IPS-NIHi11 (cell line): ENCODE measurements around the gene UHRF1.
"Not testable (repeated sequence)": the region's sequence is repeated elsewhere in the genome, so short reads cannot be mapped to it uniquely, and the experiment has no call there.

Experiments used
- DNase-seq: peaks from one replicate; pipeline ENCODE4 v3.0.0; 2012; ENCODE audit warnings: mixed read lengths, low spot score

The UHRF1 gene

GRCh38 chr19:4909156-4909896 is at the start of gene UHRF1:
UHRF1 (plus strand) TSS chr19:4909501; CDS start chr19:4910886, 1,385 bp downstream.
- peak; percentile 82 for DNase-seq

- DNase-seq = no peak
These were observed 49.6 kb upstream of the UHRF1 start for GRCh38 chr19:4859697-4860096.

- peak; percentile 17 for DNase-seq
These were observed 48.2 kb upstream of the UHRF1 start for GRCh38 chr19:4861147-4861546.

- peak; percentile 80 for DNase-seq
These were observed 42.5 kb upstream of the UHRF1 start for GRCh38 chr19:4866595-4867424.

GRCh38 chr19:4867534-4868285 is 41.6 kb upstream of the UHRF1 start, which contains the start of gene PLIN3:
PLIN3 (minus strand) TSS chr19:4867667; CDS start chr19:4861394, 6,273 bp downstream.
- peak; percentile 100 for DNase-seq

- DNase-seq = no peak
These were observed 40.9 kb upstream of the UHRF1 start for GRCh38 chr19:4868286-4868834.

GRCh38 chr19:4870025-4870700 is 39.1 kb upstream of the UHRF1 start:
- DNase-seq = peak; percentile 11

GRCh38 chr19:4871711-4872110 is 37.6 kb upstream of the UHRF1 start:
- no peak for DNase-seq

GRCh38 chr19:4873930-4874329 is 35.4 kb upstream of the UHRF1 start:
- DNase-seq = no peak

- peak; percentile 67 for DNase-seq
These were observed 31.4 kb upstream of the UHRF1 start for GRCh38 chr19:4877753-4878490.

GRCh38 chr19:4878491-4878968 is 30.8 kb upstream of the UHRF1 start:
- DNase-seq = peak; percentile 48

GRCh38 chr19:4879041-4879440 is 30.3 kb upstream of the UHRF1 start:
- DNase-seq = no peak

- DNase-seq = not testable (repeated sequence)
These were observed 26.4 kb upstream of the UHRF1 start for GRCh38 chr19:4882874-4883273.

- DNase-seq = not testable (repeated sequence)
These were observed 24.3 kb upstream of the UHRF1 start for GRCh38 chr19:4884993-4885392.

GRCh38 chr19:4887803-4888202 is 21.5 kb upstream of the UHRF1 start:
- DNase-seq = not testable (repeated sequence)

GRCh38 chr19:4889034-4889815 is 20.1 kb upstream of the UHRF1 start:
- DNase-seq = peak; percentile 3

GRCh38 chr19:4891066-4891465 is 18.2 kb upstream of the UHRF1 start:
- peak; percentile 1 for DNase-seq

GRCh38 chr19:4892962-4893361 is 16.3 kb upstream of the UHRF1 start:
- not testable (repeated sequence) for DNase-seq

- DNase-seq = peak; percentile 7
These were observed 12.9 kb upstream of the UHRF1 start for GRCh38 chr19:4896372-4896771.

GRCh38 chr19:4897146-4897545 is 12.2 kb upstream of the UHRF1 start:
- DNase-seq = peak; percentile 10
